Upper lobe of left lung (tissue), 4 donors: ENCODE measurements around the gene TBC1D24.

ENCODE experiments used
- EP300 ChIP-seq, 4 donors: sonication (generic); formaldehyde crosslinking; IDR thresholded peaks; one replicate each; pipeline ENCODE4 v1.5.1; 2017; ENCODE audit warnings: antibody characterized with exemption in 4 of 4, control low read depth in 2 of 4
- POLR2A ChIP-seq, 4 donors: fragments of 450-650 bp; IDR thresholded peaks; one replicate each; pipeline ENCODE4 v1.5.1; 2016 to 2017; ENCODE audit warnings: antibody characterized with exemption in 4 of 4, mild to moderate bottlenecking in 2 of 4
- POLR2AphosphoS5 ChIP-seq, 2 donors: sonication (generic); formaldehyde crosslinking; IDR thresholded peaks; one replicate each; pipeline ENCODE4 v1.5.1; 2017; ENCODE audit warnings: antibody characterized with exemption in 2 of 2
- TF ChIP-seq, protein P1 (sequence below), 6 experiments: fragments of 450-650 bp in 4 of 6; fragments of 200-600 bp in 2 of 6; sonication (generic) in 2 of 6; IDR thresholded peaks; one replicate each; pipeline ENCODE4 v1.5.1; 2016 to 2019; ENCODE audit warnings: antibody characterized with exemption in 6 of 6

GRCh38 chr16:2511996-2512734 is 37.2 kb downstream of the TBC1D24 start:
- TF ChIP-seq, protein P1, sequence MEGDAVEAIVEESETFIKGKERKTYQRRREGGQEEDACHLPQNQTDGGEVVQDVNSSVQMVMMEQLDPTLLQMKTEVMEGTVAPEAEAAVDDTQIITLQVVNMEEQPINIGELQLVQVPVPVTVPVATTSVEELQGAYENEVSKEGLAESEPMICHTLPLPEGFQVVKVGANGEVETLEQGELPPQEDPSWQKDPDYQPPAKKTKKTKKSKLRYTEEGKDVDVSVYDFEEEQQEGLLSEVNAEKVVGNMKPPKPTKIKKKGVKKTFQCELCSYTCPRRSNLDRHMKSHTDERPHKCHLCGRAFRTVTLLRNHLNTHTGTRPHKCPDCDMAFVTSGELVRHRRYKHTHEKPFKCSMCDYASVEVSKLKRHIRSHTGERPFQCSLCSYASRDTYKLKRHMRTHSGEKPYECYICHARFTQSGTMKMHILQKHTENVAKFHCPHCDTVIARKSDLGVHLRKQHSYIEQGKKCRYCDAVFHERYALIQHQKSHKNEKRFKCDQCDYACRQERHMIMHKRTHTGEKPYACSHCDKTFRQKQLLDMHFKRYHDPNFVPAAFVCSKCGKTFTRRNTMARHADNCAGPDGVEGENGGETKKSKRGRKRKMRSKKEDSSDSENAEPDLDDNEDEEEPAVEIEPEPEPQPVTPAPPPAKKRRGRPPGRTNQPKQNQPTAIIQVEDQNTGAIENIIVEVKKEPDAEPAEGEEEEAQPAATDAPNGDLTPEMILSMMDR (IDR thresholded peaks at IDR 0.05), result no peak
- no peak for TF ChIP-seq POLR2A (IDR thresholded peaks at IDR 0.05)
- TF ChIP-seq POLR2AphosphoS5 (IDR thresholded peaks at IDR 0.05), result no peak
- TF ChIP-seq EP300 (IDR thresholded peaks at IDR 0.05), result no peak
